K562 (cell line): ENCODE measurements around the gene POLG. TPM values are rescaled to one million over a fixed set of nuclear protein-coding genes. Genes with fewer than 3 reads are reported as not detected.

Source experiments
- ATAC-seq: fragments of 200-7000 bp; cut with Tn5 transposase; 3 replicates; pipeline ENCODE4 v1.9.1; 2020; ENCODE audit warnings: moderate library complexity
- BruUV-seq: library from RNA; stranded (reverse); fragments of 400-500 nt; replicated peaks from 2 replicates; lab custom pipeline; 2021; lab: Mats Ljungman, UMichigan
- CTCF ChIA-PET: fragments of 300-600 bp; formaldehyde crosslinking; extraction: SDS; loops from one replicate; lab custom pipeline; 2021; ENCODE audit warnings: low intra/inter-chr PET ratio; lab: Yijun Ruan, JAX
- POLR2A ChIA-PET: fragments of 300-600, 350-650 bp; sonication (Branson Sonifier 250); formaldehyde crosslinking; extraction: SDS; loops from one replicate; lab custom pipeline; 2021; ENCODE audit warnings: antibody characterized with exemption, inconsistent platforms; lab: Yijun Ruan, JAX
- DNase-seq, 4 experiments: peaks; one replicate each; pipeline versions ENCODE4 v3.0.0 to v3.0.0-alpha.2; 2011 to 2018; ENCODE audit warnings: low spot score in 3 of 4, mixed read lengths in 3 of 4; ENCODE audit errors: extremely low read depth in 1 of 4
- FAIRE-seq: peaks from 2 replicates; lab custom pipeline; 2011; peaks lifted over from hg19 to GRCh38; lab: Jason Lieb, UNC
- H2AFZ ChIP-seq: 2 replicates; pipeline ENCODE4 v1.6.0; 2011; ENCODE audit warnings: low read depth, low read length, control low read depth, inconsistent platforms
- H3K27ac ChIP-seq: fragments of 200-600 bp; 3 replicates; pipeline ENCODE4 v1.8.0; 2011; ENCODE audit warnings: low read depth, mild to moderate bottlenecking, control low read depth, inconsistent platforms, low read length, moderate library complexity, mixed read lengths; ENCODE audit errors: extremely low read depth
- H3K27me3 ChIP-seq, 2 experiments: fragments of 300-600 bp in 1 of 2; 2 replicates in 1 of 2; 3 replicates in 1 of 2; pipeline versions ENCODE4 v1.6.0 to v1.8.0; 2011; ENCODE audit warnings: inconsistent platforms in 2 of 2, low read length in 2 of 2, mild to moderate bottlenecking in 1 of 2, mixed read lengths in 1 of 2, moderate library complexity in 1 of 2; ENCODE audit not compliant: control insufficient read depth in 2 of 2, insufficient read depth in 2 of 2
- H3K36me3 ChIP-seq: fragments of 300-600 bp; 3 replicates; pipeline ENCODE4 v1.8.0; 2011; ENCODE audit warnings: mild to moderate bottlenecking, low read length, inconsistent platforms; ENCODE audit not compliant: control insufficient read depth, insufficient read depth
- H3K4me1 ChIP-seq, 2 experiments: fragments of 200-600 bp in 1 of 2; replicated peaks in 1 of 2; 2 replicates in 1 of 2; 3 replicates in 1 of 2; pipeline versions ENCODE4 v1.5.1 to v1.8.0; 2011; ENCODE audit warnings: inconsistent platforms in 2 of 2, low read length in 2 of 2, mild to moderate bottlenecking in 1 of 2, mixed read lengths in 1 of 2, moderate library complexity in 1 of 2; ENCODE audit not compliant: control insufficient read depth in 2 of 2, insufficient read depth in 2 of 2
- H3K4me2 ChIP-seq: 2 replicates; pipeline ENCODE4 v1.6.1; 2011; ENCODE audit warnings: low read length, control low read depth, inconsistent platforms, mixed read lengths; ENCODE audit not compliant: insufficient read depth
- H3K4me3 ChIP-seq: fragments of 200-600 bp; sonication (generic), shearing (Covaris generic); 2 replicates; pipeline ENCODE4 v1.5.1; 2016; ENCODE audit warnings: control low read depth, inconsistent platforms
- H3K79me2 ChIP-seq: fragments of 200-600 bp; 3 replicates; pipeline ENCODE4 v1.8.0; 2011; ENCODE audit warnings: low read length, inconsistent platforms; ENCODE audit not compliant: control insufficient read depth, insufficient read depth
- H3K9ac ChIP-seq, 2 experiments: 2 replicates each; pipeline versions ENCODE4 v1.6.0 to v1.6.1; 2011; ENCODE audit warnings: low read depth in 2 of 2, low read length in 2 of 2, control low read depth in 1 of 2, inconsistent platforms in 1 of 2, mild to moderate bottlenecking in 1 of 2, mixed read lengths in 1 of 2; ENCODE audit not compliant: insufficient read depth in 1 of 2
- H3K9me1 ChIP-seq: one replicate; pipeline ENCODE4 v1.6.0; 2011; ENCODE audit warnings: inconsistent platforms, mild to moderate bottlenecking, low read length, moderate library complexity; ENCODE audit not compliant: control insufficient read depth, insufficient read depth
- H3K9me3 ChIP-seq: replicated peaks from 2 replicates; pipeline ENCODE4 v1.5.1; 2011; ENCODE audit warnings: low read depth, low read length, inconsistent platforms; ENCODE audit not compliant: control insufficient read depth, insufficient read depth
- H4K20me1 ChIP-seq: replicated peaks from 2 replicates; pipeline ENCODE4 v1.6.1; 2011; ENCODE audit warnings: low read length, inconsistent platforms, mixed read lengths; ENCODE audit not compliant: control insufficient read depth, insufficient read depth
- CTCF ChIP-seq, 3 experiments: IDR thresholded peaks in 2 of 3; conservative IDR thresholded peaks in 1 of 3; 2 replicates each; pipeline ENCODE4 v1.5.1; 2011 to 2012; ENCODE audit warnings: low read length in 3 of 3, mild to moderate bottlenecking in 3 of 3, control low read depth in 2 of 3, improper control_type of control experiment in 1 of 3, inconsistent platforms in 1 of 3, low read depth in 1 of 3, mixed read lengths in 1 of 3, moderate library complexity in 1 of 3; ENCODE audit not compliant: insufficient read depth in 2 of 3
- ELF1 ChIP-seq: fragments of 200-800 bp; sonication (Bioruptor generic); IDR thresholded peaks from 2 replicates; pipeline ENCODE4 v1.6.1; 2016; ENCODE audit warnings: missing genetic modification characterization, missing compliant biosample characterization
- MXI1 ChIP-seq: IDR thresholded peaks from 2 replicates; pipeline ENCODE4 v1.6.1; 2011; ENCODE audit warnings: low read depth, mild to moderate bottlenecking, improper control_type of control experiment, low read length
- RAD21 ChIP-seq, 2 experiments: fragments of 250-450 bp in 1 of 2; fragments of 450-650 bp in 1 of 2; sonication (Bioruptor Pico) in 1 of 2; formaldehyde crosslinking in 1 of 2; IDR thresholded peaks in 1 of 2; conservative IDR thresholded peaks in 1 of 2; 2 replicates each; pipeline versions ENCODE4 v1.4.0 to v1.8.0; 2020 to 2022; ENCODE audit warnings: mild to moderate bottlenecking in 2 of 2, moderate library complexity in 1 of 2
- UBTF ChIP-seq, 2 experiments: IDR thresholded peaks; 2 replicates each; pipeline ENCODE4 v1.6.1; 2012; ENCODE audit warnings: improper control_type of control experiment in 2 of 2, low read depth in 2 of 2, low read length in 2 of 2, borderline replicate concordance in 1 of 2
- ZKSCAN8 ChIP-seq: fragments of 200-800 bp; sonication (Bioruptor generic); IDR thresholded peaks from 2 replicates; pipeline ENCODE4 v1.6.1; 2016; ENCODE audit warnings: missing genetic modification characterization, missing compliant biosample characterization
- ZSCAN32 ChIP-seq: fragments of 450-650 bp; formaldehyde crosslinking; IDR thresholded peaks from 2 replicates; pipeline ENCODE4 v1.4.0; 2020; ENCODE audit warnings: mild to moderate bottlenecking, moderate library complexity
- in situ Hi-C: fragments of 300-500 bp; cut with MboI; formaldehyde crosslinking; loops from 4 replicates; pipeline ENCODE4 v1.15.0; 2018; ENCODE audit warnings: inconsistent platforms, mixed read lengths
- intact Hi-C: fragments of 100-400 bp; cut with micrococcal nuclease; formaldehyde crosslinking; loops from 2 replicates; pipeline ENCODE4 v1.14.2; 2022
- polyA plus RNA-seq, 8 experiments: library from polyadenylated mRNA; depleted of rRNA in 4 of 8; stranded (reverse) in 5 of 8; unstranded in 3 of 8; fragments of >200 nt; fragmentation: Nextera tagmentation in 2 of 8; fragmentation: Illumina TruSeq in 1 of 8; extraction: Ambion mirVana in 2 of 8; extraction: Trizol in 1 of 8; gene quantifications; 2 replicates each; pipeline versions ENCODE4 v1.2.1 to v1.2.3, GENCODE V29; 2011 to 2014; ENCODE audit warnings: inconsistent platforms in 1 of 8, missing spikeins in 1 of 8
- total RNA-seq, 7 experiments: library from RNA; depleted of rRNA in 6 of 7; stranded (reverse); fragments of >200 nt in 6 of 7; fragmentation: Illumina TruSeq in 2 of 7; extraction: Trizol in 2 of 7; gene quantifications; 2 replicates each; pipeline versions ENCODE4 v1.2.1 to v1.2.3, GENCODE V29; 2011 to 2021; ENCODE audit warnings: low replicate concordance in 1 of 7
- TF ChIP-seq, protein P1 (sequence below), 2 experiments: fragments of 450-650 bp; formaldehyde crosslinking in 1 of 2; IDR thresholded peaks; 2 replicates each; pipeline versions ENCODE4 v1.4.0 to v1.6.1; 2014 to 2020; ENCODE audit warnings: mild to moderate bottlenecking in 2 of 2, borderline replicate concordance in 1 of 2, low read depth in 1 of 2

Gene POLG
- total and polyA plus RNA-seq, 9 of the 15 experiments (the other 6 are each of a cell fraction or from before 2014, with no cell fraction given), result 15.2 to 83.8 (median 38.6) TPM

- DNase-seq (no peak), ATAC-seq (peak; percentile 64), FAIRE-seq (no peak)
- Histone ChIP-seq H3K9ac (no peak overlapping the region), H3K4me3 (no peak overlapping the region), H2AFZ (no peak overlapping the region), H3K27ac (no peak overlapping the region), H3K79me2 (no peaks in the 10 kb centered on the region), H3K4me2 (no peak overlapping the region), H3K9me1 (no peaks in the 10 kb centered on the region), H3K27me3 (no peaks in the 10 kb centered on the region), H3K9me3 (no peaks in the 10 kb centered on the region), H3K4me1 (no peaks in the 10 kb centered on the region; a peak in 1 of 5 replicates), H4K20me1 (no peaks in the 10 kb centered on the region), H3K36me3 (peaks cover 61% of the 10 kb centered on the region)
- POLR2A ChIA-PET, result interaction anchor here (0.6 to 1.7 kb wide), 6 partner anchors 11 to 93 kb away, joined by 3 to 7 read pairs (median 4); no protein-coding TSS in a partner anchor
- intact Hi-C loops (no loop called here), in situ Hi-C loops (no loop called here)
- CTCF ChIA-PET, result interaction anchor here (1.2 to 3.7 kb wide), 2 partner anchors 92 to 242 kb away, joined by 3 to 17 read pairs; no protein-coding TSS in a partner anchor
- BruUV-seq, result no TSS peak
- TF ChIP-seq ZKSCAN8 (CRISPR knock-in tag) (no peak), ELF1 (tag) (no peak), UBTF (IDR thresholded peaks at IDR 0.05; ENCODE audit: borderline replicate concordance in 1 of 2, low read depth in 2 of 2, low read length in 2 of 2) (no peak), CTCF (IDR thresholded peaks at IDR 0.05 in 2 of 3, conservative IDR thresholded peaks at IDR 0.05 in 1 of 3; ENCODE audit: insufficient read depth in 2 of 3, low read depth in 1 of 3, low read length in 3 of 3) (peak in 1 of 3 experiments; percentile 26; a peak in 2 of 6 replicates), MXI1 (no peak), ZSCAN32 (CRISPR knock-in tag) (no peak), RAD21 (CRISPR knock-in tag; conservative IDR thresholded peaks at IDR 0.05 in 1 of 2, IDR thresholded peaks at IDR 0.05 in 1 of 2) (0 out of 4 replicates have a peak, but pooled peaks of 1 of the 2 experiments have one; percentile 33)
- TF ChIP-seq, protein P1, sequence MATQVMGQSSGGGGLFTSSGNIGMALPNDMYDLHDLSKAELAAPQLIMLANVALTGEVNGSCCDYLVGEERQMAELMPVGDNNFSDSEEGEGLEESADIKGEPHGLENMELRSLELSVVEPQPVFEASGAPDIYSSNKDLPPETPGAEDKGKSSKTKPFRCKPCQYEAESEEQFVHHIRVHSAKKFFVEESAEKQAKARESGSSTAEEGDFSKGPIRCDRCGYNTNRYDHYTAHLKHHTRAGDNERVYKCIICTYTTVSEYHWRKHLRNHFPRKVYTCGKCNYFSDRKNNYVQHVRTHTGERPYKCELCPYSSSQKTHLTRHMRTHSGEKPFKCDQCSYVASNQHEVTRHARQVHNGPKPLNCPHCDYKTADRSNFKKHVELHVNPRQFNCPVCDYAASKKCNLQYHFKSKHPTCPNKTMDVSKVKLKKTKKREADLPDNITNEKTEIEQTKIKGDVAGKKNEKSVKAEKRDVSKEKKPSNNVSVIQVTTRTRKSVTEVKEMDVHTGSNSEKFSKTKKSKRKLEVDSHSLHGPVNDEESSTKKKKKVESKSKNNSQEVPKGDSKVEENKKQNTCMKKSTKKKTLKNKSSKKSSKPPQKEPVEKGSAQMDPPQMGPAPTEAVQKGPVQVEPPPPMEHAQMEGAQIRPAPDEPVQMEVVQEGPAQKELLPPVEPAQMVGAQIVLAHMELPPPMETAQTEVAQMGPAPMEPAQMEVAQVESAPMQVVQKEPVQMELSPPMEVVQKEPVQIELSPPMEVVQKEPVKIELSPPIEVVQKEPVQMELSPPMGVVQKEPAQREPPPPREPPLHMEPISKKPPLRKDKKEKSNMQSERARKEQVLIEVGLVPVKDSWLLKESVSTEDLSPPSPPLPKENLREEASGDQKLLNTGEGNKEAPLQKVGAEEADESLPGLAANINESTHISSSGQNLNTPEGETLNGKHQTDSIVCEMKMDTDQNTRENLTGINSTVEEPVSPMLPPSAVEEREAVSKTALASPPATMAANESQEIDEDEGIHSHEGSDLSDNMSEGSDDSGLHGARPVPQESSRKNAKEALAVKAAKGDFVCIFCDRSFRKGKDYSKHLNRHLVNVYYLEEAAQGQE (IDR thresholded peaks at IDR 0.05; ENCODE audit: borderline replicate concordance), result peak; percentile 16; the same call in 1 of the 2 replicates
- TF ChIP-seq, protein P1 (CRISPR knock-in tag; IDR thresholded peaks at IDR 0.05; ENCODE audit: low read depth), result no peak
These were observed 34.7 kb downstream of the POLG start for GRCh38 chr15:89299896-89300295.
